Activated naive CD8-positive, alpha-beta T cell treated with anti-CD3 and anti-CD28 coated beads for 36 hours (primary cell): ENCODE measurements around the gene ZNF43. TPM values are rescaled to one million over a fixed set of nuclear protein-coding genes. Genes with fewer than 3 reads are reported as not detected.
"Not testable (repeated sequence)": the region's sequence is repeated elsewhere in the genome, so short reads cannot be mapped to it uniquely, and the experiment has no call there.

ENCODE experiments used
- DNase-seq: peaks from one replicate; pipeline ENCODE4 v3.0.0; 2021
- H3K27ac Mint-ChIP-seq: one replicate; pipeline ENCODE4 v1.8.0; 2022; ENCODE audit warnings: mild to moderate bottlenecking, moderate library complexity, mixed read lengths
- H3K27me3 Mint-ChIP-seq: one replicate; pipeline ENCODE4 v1.8.0; 2022; ENCODE audit warnings: mild to moderate bottlenecking, mixed read lengths
- H3K36me3 Mint-ChIP-seq: one replicate; pipeline ENCODE4 v1.8.0; 2021; ENCODE audit warnings: mild to moderate bottlenecking, mixed read lengths
- H3K4me1 Mint-ChIP-seq: one replicate; pipeline ENCODE4 v1.8.0; 2021; ENCODE audit warnings: mixed read lengths
- H3K4me3 Mint-ChIP-seq: one replicate; pipeline ENCODE4 v1.8.0; 2022; ENCODE audit warnings: mild to moderate bottlenecking, moderate library complexity, mixed read lengths
- H3K9me3 Mint-ChIP-seq: one replicate; pipeline ENCODE4 v1.8.0; 2022; ENCODE audit warnings: mixed read lengths
- total RNA-seq, 2 experiments: library from RNA; stranded (reverse); gene quantifications; one replicate each; pipeline ENCODE4 v1.2.3, GENCODE V29; 2021

The ZNF43 gene
- total RNA-seq = 10 to 100 TPM; 26.0 to 26.5 TPM

- peak within 1 kb of the TSS; percentile 99 for H3K27ac Mint-ChIP-seq
- peaks cover 19% of the 10 kb centered on the region for H3K9me3 Mint-ChIP-seq
- H3K4me3 Mint-ChIP-seq = peak within 1 kb of the TSS; percentile 100
- H3K36me3 Mint-ChIP-seq = peaks cover 66% of the 10 kb centered on the region
- no peaks in the 10 kb centered on the region for H3K27me3 Mint-ChIP-seq
- peak; percentile 89 for DNase-seq
- H3K4me1 Mint-ChIP-seq = peaks cover 20% of the 10 kb centered on the region
Measured at GRCh38 chr19:21835810-21836444, at the start of gene ZNF43. TSS of gene ZNF43 (minus strand) at chr19:21836182. CDS start at chr19:21836038, 144 bp downstream.

GRCh38 chr19:21885516-21885915 is 49.5 kb upstream of the ZNF43 start:
- H3K36me3 Mint-ChIP-seq, H3K9me3 Mint-ChIP-seq, H3K4me1 Mint-ChIP-seq, H3K27me3 Mint-ChIP-seq, DNase-seq, H3K4me3 Mint-ChIP-seq, H3K27ac Mint-ChIP-seq: not testable (repeated sequence)

- H3K4me3 Mint-ChIP-seq, H3K36me3 Mint-ChIP-seq, H3K4me1 Mint-ChIP-seq, H3K27ac Mint-ChIP-seq, DNase-seq, H3K9me3 Mint-ChIP-seq, H3K27me3 Mint-ChIP-seq: not testable (repeated sequence)
Measured at GRCh38 chr19:21884786-21885185, 48.8 kb upstream of the ZNF43 start.

GRCh38 chr19:21883516-21883915 is 47.5 kb upstream of the ZNF43 start:
- no peak for DNase-seq
- Mint-ChIP-seq H3K4me1 (no peaks in the 10 kb centered on the region), H3K36me3 (no peaks in the 10 kb centered on the region), H3K9me3 (no peaks in the 10 kb centered on the region), H3K27ac (no peak overlapping the region), H3K27me3 (peaks cover 8% of the 10 kb centered on the region), H3K4me3 (no peak overlapping the region)

- H3K9me3 Mint-ChIP-seq, H3K36me3 Mint-ChIP-seq, H3K27me3 Mint-ChIP-seq, H3K27ac Mint-ChIP-seq, H3K4me1 Mint-ChIP-seq, H3K4me3 Mint-ChIP-seq: not testable (repeated sequence)
- peak; percentile 4 for DNase-seq
Measured at GRCh38 chr19:21880761-21881160, 44.8 kb upstream of the ZNF43 start.

- H3K9me3 Mint-ChIP-seq = no peaks in the 10 kb centered on the region
- no peaks in the 10 kb centered on the region for H3K4me1 Mint-ChIP-seq
- H3K27me3 Mint-ChIP-seq = no peaks in the 10 kb centered on the region
- no peak overlapping the region for H3K4me3 Mint-ChIP-seq
- H3K36me3 Mint-ChIP-seq = no peaks in the 10 kb centered on the region
- no peak overlapping the region for H3K27ac Mint-ChIP-seq
- no peak for DNase-seq
Measured at GRCh38 chr19:21878646-21879045, 42.7 kb upstream of the ZNF43 start.

- no peak overlapping the region for H3K4me3 Mint-ChIP-seq
- no peak for DNase-seq
- no peaks in the 10 kb centered on the region for H3K36me3 Mint-ChIP-seq
- no peaks in the 10 kb centered on the region for H3K4me1 Mint-ChIP-seq
- H3K27me3 Mint-ChIP-seq = no peaks in the 10 kb centered on the region
- H3K9me3 Mint-ChIP-seq = no peaks in the 10 kb centered on the region
- H3K27ac Mint-ChIP-seq = no peak overlapping the region
Measured at GRCh38 chr19:21877976-21878375, 42.0 kb upstream of the ZNF43 start.

- DNase-seq, H3K36me3 Mint-ChIP-seq, H3K27me3 Mint-ChIP-seq, H3K27ac Mint-ChIP-seq, H3K4me1 Mint-ChIP-seq, H3K9me3 Mint-ChIP-seq, H3K4me3 Mint-ChIP-seq: not testable (repeated sequence)
Measured at GRCh38 chr19:21876608-21877007, 40.6 kb upstream of the ZNF43 start.

GRCh38 chr19:21856773-21857514 is 21.0 kb upstream of the ZNF43 start:
- H3K36me3 Mint-ChIP-seq = peaks cover 2% of the 10 kb centered on the region
- H3K27ac Mint-ChIP-seq = no peak overlapping the region
- H3K27me3 Mint-ChIP-seq = peaks cover 4% of the 10 kb centered on the region
- DNase-seq = no peak
- H3K9me3 Mint-ChIP-seq = peaks cover 4% of the 10 kb centered on the region
- H3K4me1 Mint-ChIP-seq = peaks cover 10% of the 10 kb centered on the region
- H3K4me3 Mint-ChIP-seq = no peak overlapping the region

- DNase-seq = peak; percentile 90
- Mint-ChIP-seq H3K27me3 (no peaks in the 10 kb centered on the region), H3K27ac (peak overlapping the region; percentile 92), H3K36me3 (peaks cover 38% of the 10 kb centered on the region), H3K4me1 (peaks cover 26% of the 10 kb centered on the region), H3K9me3 (peaks cover 4% of the 10 kb centered on the region), H3K4me3 (peak overlapping the region; percentile 92)
Measured at GRCh38 chr19:21851596-21852345, 15.8 kb upstream of the ZNF43 start.

GRCh38 chr19:21850656-21851255 is 14.8 kb upstream of the ZNF43 start:
- peaks cover 31% of the 10 kb centered on the region for H3K4me1 Mint-ChIP-seq
- H3K36me3 Mint-ChIP-seq = peaks cover 46% of the 10 kb centered on the region
- peak overlapping the region; percentile 61 for H3K27ac Mint-ChIP-seq
- H3K4me3 Mint-ChIP-seq = peak overlapping the region; percentile 92
- no peaks in the 10 kb centered on the region for H3K27me3 Mint-ChIP-seq
- no peak for DNase-seq
- peaks cover 4% of the 10 kb centered on the region for H3K9me3 Mint-ChIP-seq

- no peak for DNase-seq
- H3K27me3 Mint-ChIP-seq = no peaks in the 10 kb centered on the region
- peaks cover 31% of the 10 kb centered on the region for H3K4me1 Mint-ChIP-seq
- H3K9me3 Mint-ChIP-seq = peaks cover 4% of the 10 kb centered on the region
- H3K27ac Mint-ChIP-seq = no peak overlapping the region
- H3K4me3 Mint-ChIP-seq = no peak overlapping the region
- H3K36me3 Mint-ChIP-seq = peaks cover 63% of the 10 kb centered on the region
Measured at GRCh38 chr19:21848706-21849105, 12.7 kb upstream of the ZNF43 start.

- Mint-ChIP-seq H3K27ac (no peak overlapping the region), H3K4me1 (peaks cover 17% of the 10 kb centered on the region), H3K36me3 (peaks cover 83% of the 10 kb centered on the region), H3K9me3 (peaks cover 1% of the 10 kb centered on the region), H3K4me3 (no peak overlapping the region), H3K27me3 (no peaks in the 10 kb centered on the region)
- DNase-seq = no peak
Measured at GRCh38 chr19:21843081-21843480, 7.1 kb upstream of the ZNF43 start.

GRCh38 chr19:21841488-21842097 is 5.6 kb upstream of the ZNF43 start:
- Mint-ChIP-seq H3K27ac (no peak overlapping the region), H3K4me1 (peaks cover 14% of the 10 kb centered on the region), H3K4me3 (no peak overlapping the region), H3K36me3 (peaks cover 74% of the 10 kb centered on the region), H3K27me3 (no peaks in the 10 kb centered on the region), H3K9me3 (peaks cover 1% of the 10 kb centered on the region)
- no peak for DNase-seq

GRCh38 chr19:21841081-21841480 is 5.1 kb upstream of the ZNF43 start:
- H3K27me3 Mint-ChIP-seq = no peaks in the 10 kb centered on the region
- H3K4me1 Mint-ChIP-seq = peaks cover 11% of the 10 kb centered on the region
- H3K4me3 Mint-ChIP-seq = no peak overlapping the region
- DNase-seq = no peak
- H3K27ac Mint-ChIP-seq = no peak overlapping the region
- peaks cover 69% of the 10 kb centered on the region for H3K36me3 Mint-ChIP-seq
- peaks cover 1% of the 10 kb centered on the region for H3K9me3 Mint-ChIP-seq
